K562 treated with DMSO at 1 percent for 24 hours (cell line): Measurements from ENCODE around the gene OR5A1. TPM values are rescaled to one million over a fixed set of nuclear protein-coding genes. Genes with fewer than 3 reads are reported as not detected.

Source experiments
- total RNA-seq: library from RNA; unstranded; fragments of 300-600 nt; gene quantifications from 2 replicates; pipeline ENCODE4 v1.2.3, GENCODE V29; 2022; ENCODE audit warnings: low read depth; ENCODE audit not compliant: insufficient read depth

Gene OR5A1
- not detected in 2 replicates for total RNA-seq

DNA sequence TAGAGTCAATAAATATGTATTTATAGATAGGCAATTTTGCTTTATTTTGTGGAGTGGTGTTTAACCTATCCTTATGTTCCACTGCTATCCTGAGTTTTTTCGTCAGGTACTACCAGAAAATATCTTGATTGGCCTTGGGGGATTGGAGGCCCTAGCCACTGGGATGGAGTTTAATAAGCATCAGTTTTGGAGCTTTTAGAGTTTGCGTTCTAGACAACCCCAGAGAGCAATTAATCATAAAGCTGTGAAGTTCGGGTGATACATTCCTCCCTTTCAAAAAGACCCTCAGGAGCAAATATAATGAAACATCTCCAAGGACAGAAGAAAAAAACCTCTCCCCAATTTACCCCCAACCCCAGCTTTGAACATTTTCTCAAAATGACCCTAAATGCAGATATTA, at the start of gene OR5A1:
TSS of gene OR5A1 (plus strand) at position 301 of the 400 bp plus-strand sequence. CDS start 6,700 bp downstream, outside the sequence.

GRCh38 chr11:59426361-59427067, 9.8 kb upstream of the OR5A1 start, which contains the start of gene OR5A2:
TSS of gene OR5A2 (minus strand) at chr11:59426413. CDS start at chr11:59422953, 3,460 bp downstream.

GRCh38 chr11:59456661-59457060, 20.4 kb downstream of the OR5A1 start, which contains the start of gene OR4D6:
TSS of gene OR4D6 (plus strand) at chr11:59456961. CDS start at chr11:59456961, 0 bp downstream.

GRCh38 chr11:59473015-59473414, 36.7 kb downstream of the OR5A1 start, which contains the start of gene OR4D10:
TSS of gene OR4D10 (plus strand) at chr11:59473315. CDS start at chr11:59477430, 4,115 bp downstream.

Other genes starting within 250 kb of the OR5A1 start
- gene MPEG1, start 223.5 kb upstream of the OR5A1 start, total RNA-seq: not detected in 2 replicates
- not detected in 2 replicates for gene OR5AN1, start 77.6 kb upstream of the OR5A1 start, total RNA-seq
- gene OR5A2, start 10.1 kb upstream of the OR5A1 start, total RNA-seq: not detected in 2 replicates
- gene OR4D6, start 20.5 kb downstream of the OR5A1 start, total RNA-seq: not detected in 2 replicates
- gene OR4D10, start 36.8 kb downstream of the OR5A1 start, total RNA-seq: not detected in 2 replicates
- gene OR4D11, start 67.1 kb downstream of the OR5A1 start, total RNA-seq: not detected in 2 replicates
- gene OR4D9, start 75.1 kb downstream of the OR5A1 start, total RNA-seq: not detected in 2 replicates
- gene OSBP, start 179.3 kb downstream of the OR5A1 start, total RNA-seq: 35.3 and 40.8 TPM in 2 replicates
- gene PATL1, start 232.6 kb downstream of the OR5A1 start, total RNA-seq: 26.7 and 29.5 TPM in 2 replicates